NCI-H748 (cell line): ENCODE results near the gene APIP.
A peak's percentile ranks its signal among the peaks of the same experiment; 100 is the strongest.

ENCODE experiments used
- DNase-seq: peaks from one replicate; lab custom pipeline; 2025; ENCODE audit not compliant: unreplicated experiment; lab: John Stamatoyannopoulos, UW

Gene APIP

DNA sequence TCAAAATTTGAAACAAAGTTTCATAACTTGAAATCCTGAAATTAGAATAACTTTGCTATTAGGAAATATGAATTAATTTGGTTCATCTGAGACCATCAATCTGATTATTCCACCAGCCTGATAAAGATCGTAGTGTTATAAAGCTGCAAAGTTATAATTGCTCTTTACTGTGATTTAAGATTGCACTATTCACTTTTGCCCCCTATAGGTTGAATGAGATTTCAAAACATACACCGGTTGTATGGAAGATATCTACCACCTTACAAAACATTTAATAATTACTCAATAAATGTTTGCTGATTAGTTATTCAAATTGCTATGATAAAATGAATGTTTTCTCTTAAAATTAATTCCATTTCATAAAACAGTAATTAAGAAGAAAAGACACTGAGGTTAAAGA is 26.1 kb downstream of the APIP start:
- peak; percentile 28 for DNase-seq

DNA sequence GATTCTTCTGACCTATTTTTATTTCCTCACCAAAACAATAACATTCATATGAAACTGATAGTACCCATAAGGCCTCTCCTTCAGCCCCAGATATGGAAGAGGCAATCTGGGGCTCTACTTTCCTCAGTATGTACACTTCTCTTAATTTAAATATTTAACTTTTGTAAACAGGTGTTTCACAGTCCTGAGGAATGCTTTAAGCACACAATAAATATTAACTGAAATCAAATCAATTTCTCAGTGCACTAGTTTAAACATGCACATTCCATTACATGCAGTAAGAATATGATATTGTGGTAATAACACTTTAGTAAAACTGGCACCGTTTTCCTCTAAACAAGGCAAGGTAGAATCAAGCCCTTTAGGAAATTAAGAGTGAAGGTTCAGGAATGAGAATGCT is 28.9 kb downstream of the APIP start:
- no peak for DNase-seq

DNA sequence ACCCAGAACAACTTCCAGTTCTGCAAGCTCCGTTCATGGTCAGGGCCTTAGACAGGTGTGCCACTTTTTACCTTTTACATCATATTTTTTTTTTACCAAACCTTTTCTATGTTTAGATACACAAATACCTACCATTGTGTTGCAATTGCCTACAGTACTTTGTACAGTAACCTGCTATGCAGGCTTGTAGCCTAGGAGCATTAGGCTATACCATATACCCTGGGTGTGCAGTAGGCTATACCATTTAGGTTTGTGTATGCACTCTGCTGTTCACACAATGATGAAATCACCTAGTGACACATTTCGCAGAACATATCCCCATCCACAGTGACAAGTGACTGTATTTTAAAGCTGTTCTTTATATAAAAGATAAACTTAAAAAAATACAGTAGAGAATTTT is 29.6 kb downstream of the APIP start:
- no peak for DNase-seq

DNA sequence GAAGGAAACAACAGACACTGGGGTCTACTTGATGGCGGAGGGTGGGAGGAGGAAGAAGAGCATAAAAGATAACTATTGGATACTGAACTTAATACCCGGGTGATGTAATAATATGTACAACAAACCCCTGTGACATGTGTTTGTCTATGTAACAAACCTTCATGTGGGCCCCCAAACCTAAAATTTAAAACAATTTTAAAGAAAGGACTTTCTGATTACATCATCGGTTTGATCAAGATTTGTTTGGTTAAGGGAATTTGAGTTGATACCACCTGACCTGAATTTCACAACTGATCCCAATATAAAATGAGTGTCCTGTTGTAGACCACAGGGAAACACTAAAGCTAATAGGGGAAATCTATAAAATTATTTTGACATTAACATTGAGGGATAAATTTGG is 34.3 kb downstream of the APIP start:
- no peak for DNase-seq

DNA sequence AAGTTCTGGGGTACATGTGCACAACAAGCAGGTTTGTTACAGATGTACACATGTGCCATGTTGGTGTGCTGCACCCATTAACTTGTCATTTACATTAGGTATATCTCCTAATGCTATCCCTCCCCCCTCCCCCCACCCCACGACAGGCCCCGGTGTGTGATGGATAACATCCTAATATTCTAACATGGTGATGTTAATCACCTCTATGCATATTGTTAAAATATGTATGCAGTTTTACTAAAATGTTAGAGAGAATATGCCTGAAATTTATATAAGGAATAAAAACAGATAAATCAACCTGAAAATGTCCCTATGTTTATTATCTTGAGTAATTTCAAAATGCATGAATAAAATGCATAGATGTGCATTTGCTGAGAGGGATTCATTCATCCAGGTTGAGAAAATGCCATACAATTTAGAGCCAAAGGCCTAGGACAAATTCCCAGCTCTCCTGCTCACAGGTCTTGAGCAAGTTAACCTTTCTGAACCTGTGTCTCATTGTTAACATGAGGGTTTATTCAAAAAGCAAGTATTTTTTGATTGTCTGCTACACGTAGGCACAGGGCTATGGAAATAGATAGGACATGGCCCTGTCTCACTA is 38.7 kb downstream of the APIP start:
- no peak for DNase-seq

DNA sequence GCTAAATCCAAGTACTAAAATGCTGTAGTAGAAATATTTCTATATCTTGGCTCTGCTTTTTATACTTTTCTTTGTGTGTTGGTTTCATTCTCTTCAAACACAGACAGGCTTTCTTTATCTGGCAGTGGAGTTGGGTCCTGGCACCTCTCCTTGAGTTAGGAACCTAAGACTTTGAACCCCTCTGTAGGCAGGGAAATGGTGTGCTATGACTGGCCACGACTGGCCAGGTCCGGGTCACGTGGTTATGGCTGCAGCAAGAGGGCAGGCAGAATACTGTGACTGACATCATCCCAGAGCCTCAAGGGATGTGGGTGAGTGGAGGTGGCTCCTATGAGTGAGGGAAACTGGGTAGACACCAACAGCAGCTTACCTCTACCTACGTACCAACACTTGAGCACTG is 42.0 kb downstream of the APIP start:
- DNase-seq: no peak

DNA sequence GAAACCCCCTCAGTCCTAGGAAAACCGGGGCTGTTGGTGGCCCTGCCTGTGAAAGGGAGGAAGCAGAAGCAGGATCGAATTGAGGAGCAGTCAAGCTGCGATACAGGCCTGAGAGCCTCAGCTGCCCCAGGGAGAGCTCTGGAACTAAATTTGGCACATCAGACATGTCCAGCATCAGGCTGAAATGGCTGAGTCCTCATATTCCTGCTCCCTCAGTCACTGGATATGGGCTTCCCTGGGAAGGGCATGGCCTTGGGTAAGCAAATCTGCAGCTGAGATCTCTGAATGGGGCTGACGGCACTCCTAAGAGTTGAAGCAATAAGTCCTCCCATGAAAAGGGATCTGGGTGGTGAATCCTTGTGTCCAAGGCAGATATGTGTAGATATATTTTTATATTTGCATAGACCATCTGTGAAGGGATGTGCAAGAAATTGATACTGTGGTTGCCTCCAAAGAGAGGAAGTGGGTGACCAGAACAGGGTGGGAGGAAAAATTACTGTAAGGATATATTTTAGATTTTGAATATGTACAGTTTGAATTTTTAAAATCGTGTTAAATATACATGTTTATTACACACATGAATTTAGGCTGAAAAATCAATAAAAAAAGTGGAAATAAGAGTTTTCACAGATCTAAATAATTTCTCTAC is 45.5 kb downstream of the APIP start:
- DNase-seq: no peak

DNA sequence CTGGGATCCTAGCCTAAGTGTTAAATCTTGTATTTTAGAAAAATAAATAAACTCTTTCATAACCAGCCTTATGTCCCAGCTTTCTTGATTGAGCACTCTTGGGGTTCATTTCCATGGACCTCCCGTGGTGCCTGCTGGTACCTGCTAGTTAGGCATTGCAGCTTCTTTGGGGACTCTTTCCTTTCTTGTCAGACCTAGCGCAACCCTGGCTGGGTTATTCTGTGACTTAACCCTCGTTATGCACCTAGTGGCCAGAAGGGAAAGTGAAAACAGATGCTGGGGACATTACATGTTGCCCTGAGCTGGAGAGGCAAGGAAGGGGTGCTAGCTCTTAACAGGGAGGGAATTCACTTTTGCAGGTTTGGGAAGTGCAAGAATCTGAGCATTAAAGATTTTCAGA is 46.8 kb downstream of the APIP start:
- DNase-seq: no peak

DNA sequence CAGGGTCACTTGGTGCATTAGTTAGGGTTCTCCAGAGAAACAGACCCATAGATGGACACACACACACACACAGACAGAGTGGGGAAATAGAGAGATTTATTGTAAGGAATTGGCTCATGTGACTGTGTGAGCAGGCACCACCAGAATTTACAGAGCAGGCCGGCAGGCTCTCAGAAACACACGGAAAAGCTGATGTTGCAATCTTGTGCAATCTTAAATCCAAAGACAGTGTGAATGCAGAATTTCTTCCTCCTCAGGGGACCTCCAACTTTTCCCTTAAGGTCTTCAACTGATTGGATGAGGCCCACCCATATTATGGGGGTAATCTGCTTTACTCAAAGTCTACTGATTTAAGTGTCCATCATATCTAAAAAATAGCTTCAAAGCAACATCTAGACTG is 49.8 kb downstream of the APIP start:
- DNase-seq: no peak

DNA sequence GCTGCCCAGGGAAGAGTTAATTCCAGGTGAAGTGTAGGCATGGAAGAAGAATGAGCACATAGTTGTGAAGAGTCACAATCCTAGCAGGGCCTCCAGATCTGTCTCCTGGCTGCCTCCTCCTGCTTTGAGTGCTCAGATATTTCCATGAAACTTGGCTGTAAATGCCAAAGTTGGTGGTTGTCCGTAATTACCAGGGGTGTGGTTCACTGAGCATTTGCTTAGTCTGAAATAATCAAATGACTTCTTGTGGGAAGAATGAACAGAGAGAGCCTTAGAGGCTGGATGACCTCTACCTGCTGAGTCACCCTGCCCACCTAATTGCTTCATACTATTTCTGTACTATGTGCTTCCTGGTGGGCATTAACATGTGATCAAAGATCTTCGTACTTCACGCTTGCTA is 50.9 kb downstream of the APIP start:
- no peak for DNase-seq

DNA sequence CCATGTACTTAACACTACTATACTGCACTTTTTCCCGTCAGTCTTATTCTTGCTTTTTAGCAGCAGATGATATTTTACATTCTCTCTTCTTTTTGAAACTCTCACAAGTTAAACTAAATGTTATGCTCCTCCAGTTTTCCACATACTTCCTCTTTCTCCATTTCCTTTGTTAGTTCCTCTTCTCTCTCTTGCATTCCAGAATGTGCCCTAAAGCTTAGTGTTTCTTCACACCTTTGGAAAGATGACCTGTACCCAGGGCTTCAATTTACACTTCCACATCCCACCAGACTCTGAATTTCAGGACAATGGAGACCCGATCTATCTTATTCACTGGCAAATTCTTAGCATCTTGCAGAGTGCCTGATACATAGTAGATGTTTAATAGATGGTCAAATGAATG is 51.8 kb downstream of the APIP start:
- DNase-seq: no peak

DNA sequence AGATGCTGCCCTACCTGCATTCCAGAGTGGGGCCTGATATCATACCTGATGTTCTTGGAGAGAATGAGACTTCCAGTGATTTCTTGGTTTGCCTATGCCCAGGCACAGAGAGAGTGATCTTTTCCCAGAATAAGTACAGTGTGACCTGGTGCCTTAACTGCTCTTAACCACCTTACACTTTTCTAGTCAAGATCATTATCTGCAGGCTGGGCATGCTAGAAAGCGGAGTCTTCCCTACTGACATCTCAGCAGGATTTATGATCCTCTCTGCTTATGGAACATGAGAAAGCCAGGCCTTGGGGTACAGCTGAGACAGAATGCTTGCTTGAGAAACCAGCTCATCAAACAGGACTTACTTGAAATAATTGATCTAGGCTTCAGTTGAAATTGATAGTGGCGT is 53.1 kb downstream of the APIP start:
- DNase-seq: no peak

DNA sequence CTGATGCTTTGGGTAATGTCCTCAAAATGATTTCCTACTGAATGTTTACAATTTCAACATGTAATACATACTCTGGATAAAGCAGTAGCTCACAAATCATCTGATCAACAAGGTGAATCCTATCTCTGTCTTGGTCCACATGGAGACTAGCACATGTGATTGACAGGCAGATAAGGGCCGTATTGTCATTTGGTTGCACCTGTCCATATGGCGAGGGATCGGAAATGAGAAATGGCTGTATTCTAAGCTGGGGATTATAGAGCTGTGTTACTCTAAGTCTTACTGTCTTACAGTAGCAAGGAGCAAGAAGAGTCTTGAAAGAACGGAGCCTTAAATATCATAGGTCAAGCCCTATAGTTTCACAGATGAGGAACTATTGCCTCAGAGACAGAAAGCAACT is 55.7 kb downstream of the APIP start:
- no peak for DNase-seq

DNA sequence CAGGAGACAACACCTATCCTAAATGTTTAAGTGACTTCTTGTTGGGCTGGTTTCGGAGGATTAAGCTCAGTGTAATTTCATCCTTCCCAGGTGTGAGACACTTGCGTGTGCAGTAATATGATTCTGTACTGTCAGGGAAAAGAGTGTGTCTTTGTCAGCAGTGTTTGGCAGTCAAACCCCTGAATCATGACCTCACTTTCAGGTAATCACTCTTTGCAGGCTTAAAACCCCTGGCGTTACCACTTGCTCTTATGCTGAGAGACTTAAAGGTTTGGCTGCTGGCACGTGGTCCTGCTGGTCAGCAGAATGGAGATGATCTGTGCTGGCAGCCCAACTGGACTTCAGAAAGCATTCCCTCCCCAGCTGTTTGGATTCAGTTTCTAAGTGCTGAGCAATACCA is 56.1 kb downstream of the APIP start:
- peak; percentile 58 for DNase-seq

DNA sequence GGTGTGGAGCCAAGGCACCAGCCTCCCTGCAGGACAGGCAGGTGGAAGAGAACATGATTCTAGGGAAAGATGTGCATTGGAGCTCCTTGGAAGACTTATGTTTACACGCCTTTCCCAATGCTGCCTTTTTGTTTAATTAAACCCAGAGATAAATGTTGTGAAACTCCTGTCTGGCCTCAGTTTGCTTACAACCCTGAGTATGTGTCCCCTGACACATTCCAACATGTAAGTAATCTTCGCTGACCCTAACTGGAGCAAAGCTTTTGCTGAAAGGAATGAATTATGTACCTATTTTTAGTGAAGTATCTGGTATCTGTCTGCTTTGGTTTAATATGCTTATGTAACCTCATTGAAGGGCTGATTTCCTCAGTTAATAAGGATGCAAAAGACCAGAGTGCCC is 56.7 kb downstream of the APIP start:
- DNase-seq: no peak

DNA sequence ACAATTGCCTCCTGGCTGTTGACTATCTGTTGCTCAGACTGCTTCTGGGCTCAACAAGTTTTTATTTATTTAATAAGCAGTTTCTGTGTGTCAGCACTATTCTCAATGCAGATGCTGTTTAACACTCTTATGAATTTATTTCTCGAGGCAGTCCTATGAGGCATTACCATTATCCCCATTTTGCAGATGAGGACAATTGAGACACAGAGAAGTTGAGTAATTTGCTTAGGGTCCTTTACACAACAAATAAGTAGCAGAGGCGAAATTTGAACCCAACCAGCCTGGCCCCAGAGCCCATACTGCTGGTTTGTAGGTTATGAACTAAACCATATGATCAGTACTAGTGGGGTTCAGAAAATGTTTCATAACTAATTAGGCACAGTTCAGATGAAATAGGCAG is 58.7 kb downstream of the APIP start:
- DNase-seq: no peak

DNA sequence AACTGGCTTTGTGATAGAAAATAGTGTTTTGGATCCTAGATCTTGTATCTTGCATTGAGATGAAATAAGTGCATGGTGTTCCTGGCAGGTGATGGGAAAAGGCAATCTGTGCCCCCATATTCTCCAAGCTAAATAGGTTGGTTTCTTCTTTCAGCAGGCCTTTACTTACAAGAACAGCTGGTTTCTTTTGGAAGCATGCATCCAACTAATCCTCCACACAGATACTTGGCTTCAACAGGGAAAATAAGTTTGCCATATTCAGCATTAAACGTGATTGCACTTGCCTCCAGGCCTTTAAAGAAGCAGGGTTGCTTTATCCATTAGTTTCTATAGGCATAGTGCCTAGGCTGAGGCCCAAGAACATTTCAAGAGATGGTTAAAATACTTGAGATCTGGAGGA is 59.9 kb downstream of the APIP start:
- no peak for DNase-seq

DNA sequence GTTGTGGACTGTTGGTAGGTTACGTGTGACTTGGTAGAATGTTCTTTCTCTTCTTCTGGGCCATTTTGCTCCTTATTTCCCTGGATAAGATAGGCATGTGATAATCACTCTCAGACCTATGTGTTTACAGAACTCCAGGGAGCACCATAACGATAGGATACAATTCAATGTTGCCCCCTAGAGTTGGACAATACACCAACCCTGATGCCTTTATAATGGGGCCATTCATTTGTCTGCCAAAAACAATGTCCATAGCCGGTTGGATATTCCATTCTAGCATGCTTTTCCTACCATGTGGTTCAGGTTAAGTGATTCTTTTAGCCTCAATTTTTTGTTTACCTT is 60.5 kb downstream of the APIP start:
- peak; percentile 63 for DNase-seq

DNA sequence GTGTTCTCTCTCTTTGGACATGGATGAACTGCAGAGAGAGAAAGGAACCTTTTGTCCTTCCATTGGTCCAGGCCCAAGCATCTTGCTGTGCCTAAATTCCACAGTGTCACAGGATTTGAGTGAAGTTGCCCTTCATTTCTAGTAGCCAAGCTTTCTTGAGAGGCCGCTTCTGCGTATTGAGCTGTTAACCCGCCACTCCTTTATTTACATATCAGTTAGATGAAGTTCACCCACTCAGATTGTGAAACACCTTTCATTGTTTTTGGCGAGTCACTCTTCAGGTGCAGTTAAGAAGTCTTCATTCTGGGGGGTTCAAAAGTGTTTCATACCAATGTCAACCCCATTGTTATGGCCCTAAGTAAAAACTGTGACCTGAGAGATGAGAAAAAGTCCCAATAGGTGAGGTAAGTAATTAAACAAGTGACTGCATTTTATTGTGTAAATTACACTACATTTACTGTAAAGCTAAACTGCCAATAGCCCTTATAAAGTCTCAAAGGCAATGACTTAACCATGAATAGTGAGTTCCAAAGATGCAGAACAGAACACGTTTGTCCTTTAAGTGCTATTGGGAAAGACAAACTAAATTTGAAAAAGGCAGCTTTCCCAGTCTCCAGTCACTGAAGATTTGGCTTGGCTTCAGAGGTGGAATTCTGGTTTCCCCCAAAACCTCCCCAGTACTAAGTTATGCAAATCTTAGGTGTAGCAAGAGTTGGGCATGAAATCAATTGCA is 61.0 kb downstream of the APIP start:
- peak; percentile 46 for DNase-seq

DNA sequence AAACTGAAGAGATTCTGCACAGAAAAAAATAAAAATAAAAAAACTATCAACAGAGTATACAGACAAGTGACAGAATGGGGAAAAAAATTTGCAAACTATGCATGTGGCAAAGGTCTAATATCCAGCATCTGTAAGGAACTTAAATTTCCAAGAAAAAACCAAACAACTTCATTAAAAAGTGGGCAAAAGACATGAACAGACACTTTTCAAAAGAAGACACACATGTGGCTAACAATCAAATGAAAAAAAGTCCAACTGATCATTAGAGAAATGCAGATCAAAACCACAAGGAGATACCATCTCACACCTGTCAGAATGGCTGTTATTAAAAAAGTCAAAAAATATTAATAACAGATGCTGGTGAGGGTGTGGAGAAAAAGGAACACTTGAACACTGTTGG is 64.3 kb downstream of the APIP start:
- no peak for DNase-seq

DNA sequence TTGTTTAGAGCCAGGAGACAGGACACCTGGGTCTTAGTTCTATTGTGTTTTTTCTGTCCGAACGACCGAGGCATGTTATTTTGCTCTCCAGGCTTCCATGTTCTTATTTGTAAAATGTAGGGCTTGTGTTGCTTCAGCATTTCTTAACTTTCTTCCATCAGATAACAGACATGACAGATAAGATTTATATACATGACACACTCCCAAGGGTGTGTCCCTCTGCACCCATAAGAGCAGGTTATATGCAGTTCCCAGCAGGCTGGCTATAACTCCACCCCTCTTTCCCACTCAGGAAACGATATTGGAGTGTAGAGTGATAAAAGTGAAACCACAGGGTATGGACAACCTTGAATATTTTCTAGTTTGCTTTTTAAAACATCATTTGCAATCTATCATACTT is 65.8 kb downstream of the APIP start:
- no peak for DNase-seq

DNA sequence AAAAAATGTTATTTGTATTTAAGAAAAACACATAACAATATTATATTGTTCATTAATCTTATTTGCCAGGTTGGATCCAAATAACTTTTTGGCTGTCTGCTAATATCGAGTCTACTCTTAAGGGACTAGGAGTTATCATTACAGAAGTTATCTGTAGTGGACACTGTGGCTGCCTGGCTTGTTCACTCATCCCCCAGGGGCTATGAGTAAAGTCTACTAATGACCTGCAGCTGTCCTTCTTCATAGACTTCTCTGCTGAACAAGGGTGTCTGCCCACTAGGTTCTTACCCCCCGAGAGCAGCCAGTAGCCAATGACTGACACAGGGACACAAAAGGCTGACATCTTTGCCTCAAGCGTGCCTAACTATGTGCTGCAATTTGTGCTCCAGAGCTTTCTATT is 69.7 kb downstream of the APIP start:
- DNase-seq: no peak
